Measurements from ENCODE around the gene COL20A1.
"Not testable (repeated sequence)": the region's sequence is repeated elsewhere in the genome, so short reads cannot be mapped to it uniquely, and the experiment has no call there.

Gene COL20A1

GRCh38 chr20:63291811-63292210 lies 1.2 kb upstream of the COL20A1 start:
- DNase-seq (ENCODE audit: low spot score) = no peak

DNA sequence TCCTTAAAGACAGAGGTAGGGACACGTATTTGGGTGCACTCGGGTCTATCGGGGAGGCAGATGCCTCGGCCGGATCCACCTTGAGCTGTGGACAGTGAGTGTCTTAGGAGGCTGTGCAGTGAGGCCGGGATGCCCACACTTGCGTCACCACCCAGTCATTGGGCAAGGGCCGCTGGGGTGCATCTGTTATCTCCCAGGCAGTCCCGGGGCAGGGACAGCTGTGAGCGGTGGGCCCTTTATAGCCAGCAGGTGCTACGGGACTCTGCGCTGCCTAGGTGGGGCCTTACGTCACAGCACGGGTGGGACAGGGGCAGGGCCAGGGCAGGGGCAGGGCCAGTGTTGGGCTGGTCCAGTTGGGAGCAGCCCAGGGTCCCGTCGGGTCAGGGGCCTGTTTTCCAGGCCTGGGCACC lies 689 bp upstream of the COL20A1 start:
- no peak for DNase-seq (ENCODE audit: low spot score)

DNA sequence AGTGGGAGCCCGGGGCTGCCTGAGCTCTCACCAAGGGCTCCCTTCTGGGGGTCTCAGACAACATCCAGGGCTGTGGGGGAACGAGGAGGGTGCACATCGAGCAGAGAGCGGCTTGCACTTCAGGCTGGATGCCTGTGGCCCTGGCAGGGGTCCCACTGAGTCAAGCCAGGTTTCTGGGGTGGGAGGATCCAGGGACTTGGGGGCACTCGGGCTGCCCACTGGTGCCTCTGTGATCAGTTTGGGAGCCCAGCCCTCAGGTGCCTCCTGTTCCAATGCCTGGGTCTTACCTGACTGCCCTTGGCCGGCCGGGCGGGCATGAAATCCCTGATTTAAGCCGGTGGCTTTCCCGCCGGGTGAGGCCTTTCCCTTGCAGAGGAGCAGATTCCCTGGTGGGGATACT lies 470 bp downstream of the COL20A1 start:
- no peak for DNase-seq (ENCODE audit: low spot score)

GRCh38 chr20:63293871-63294535 lies 1.0 kb downstream of the COL20A1 start:
- DNase-seq (ENCODE audit: low spot score) = no peak

GRCh38 chr20:63294536-63294900 lies 1.5 kb downstream of the COL20A1 start:
- no peak for DNase-seq (ENCODE audit: low spot score)

GRCh38 chr20:63295018-63295417 lies 2.0 kb downstream of the COL20A1 start:
- no peak for DNase-seq (ENCODE audit: low spot score)

DNA sequence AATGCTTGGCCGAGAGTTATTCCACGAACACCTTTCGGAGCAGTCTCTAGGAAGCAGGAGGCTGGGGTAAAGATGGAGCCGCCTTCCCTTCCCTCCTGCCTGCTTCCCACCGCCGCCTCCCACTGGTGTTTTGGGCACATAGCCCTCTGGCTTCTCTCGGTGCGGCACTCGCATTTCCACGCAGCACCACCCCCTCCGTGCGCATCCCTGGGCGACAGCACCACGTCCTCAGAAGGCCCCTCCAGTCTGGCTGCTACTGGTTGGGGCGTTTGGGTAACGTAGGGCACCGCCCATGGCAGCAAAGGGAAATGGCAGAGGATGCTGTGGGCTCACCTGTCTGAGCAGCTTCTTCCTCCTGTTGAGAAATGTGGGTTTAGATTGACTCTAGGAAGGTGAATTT lies 2.4 kb downstream of the COL20A1 start:
- DNase-seq (ENCODE audit: low spot score) = peak; percentile 61

- no peak for DNase-seq (ENCODE audit: low spot score)
Measured at GRCh38 chr20:63295846-63296245, 2.9 kb downstream of the COL20A1 start.

DNA sequence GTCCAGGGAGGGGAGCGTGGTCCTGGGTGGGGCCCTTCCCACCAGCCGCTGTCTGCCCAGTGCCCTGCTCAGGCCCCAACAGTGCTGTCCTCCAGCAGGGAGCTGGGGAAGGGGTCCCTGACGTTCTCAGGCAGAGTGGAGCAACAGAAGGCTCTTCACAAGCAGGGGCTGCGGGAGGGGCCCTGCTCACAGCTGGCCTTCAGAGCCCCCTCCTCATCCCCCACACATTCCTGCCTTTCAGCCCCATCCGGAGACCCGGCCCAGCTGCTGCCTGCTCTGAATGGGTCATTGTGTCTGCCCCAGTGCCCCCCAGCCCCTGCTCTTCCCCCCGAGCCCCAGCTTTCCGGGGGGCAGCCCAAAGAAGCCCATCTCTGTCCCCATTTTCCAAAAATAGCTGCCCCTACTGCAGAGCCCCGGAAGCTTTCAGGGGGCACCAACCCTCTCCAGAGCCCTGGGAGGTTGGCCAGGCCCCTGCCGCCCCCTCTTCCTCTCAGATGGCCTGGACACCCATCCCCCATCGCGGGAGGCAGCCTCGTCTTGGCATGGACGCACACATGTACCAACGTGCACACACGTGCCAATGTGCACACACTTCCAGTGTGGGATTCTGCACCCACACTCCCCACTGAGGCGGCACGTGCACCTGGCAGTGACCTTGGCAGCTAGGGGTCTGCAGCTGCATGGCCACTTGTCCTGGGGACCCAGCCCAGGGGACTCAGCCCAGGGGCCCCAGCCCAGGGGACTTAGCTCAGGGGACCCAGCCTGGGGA lies 3.7 kb downstream of the COL20A1 start:
- no peak for DNase-seq (ENCODE audit: low spot score)

DNA sequence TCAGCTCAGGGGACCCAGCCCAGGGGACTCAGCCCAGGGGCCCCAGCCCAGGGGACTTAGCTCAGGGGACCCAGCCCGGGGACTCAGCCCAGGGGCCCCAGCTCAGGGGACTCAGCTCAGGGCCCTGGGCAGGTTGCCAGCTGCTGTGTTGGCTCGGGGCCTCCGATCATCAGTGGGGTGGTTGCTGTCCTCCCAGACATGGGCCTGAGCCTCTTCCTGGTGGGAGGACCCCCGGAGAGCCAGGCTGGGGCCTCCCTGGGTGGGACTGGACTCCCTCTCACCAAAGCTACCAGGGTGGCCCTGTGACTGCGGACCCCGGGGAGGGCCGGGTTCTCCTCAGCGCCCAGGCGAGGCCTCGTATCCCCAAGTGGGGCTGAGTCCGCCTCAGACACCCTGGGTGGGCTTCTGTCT lies 4.4 kb downstream of the COL20A1 start:
- no peak for DNase-seq (ENCODE audit: low spot score)

DNA sequence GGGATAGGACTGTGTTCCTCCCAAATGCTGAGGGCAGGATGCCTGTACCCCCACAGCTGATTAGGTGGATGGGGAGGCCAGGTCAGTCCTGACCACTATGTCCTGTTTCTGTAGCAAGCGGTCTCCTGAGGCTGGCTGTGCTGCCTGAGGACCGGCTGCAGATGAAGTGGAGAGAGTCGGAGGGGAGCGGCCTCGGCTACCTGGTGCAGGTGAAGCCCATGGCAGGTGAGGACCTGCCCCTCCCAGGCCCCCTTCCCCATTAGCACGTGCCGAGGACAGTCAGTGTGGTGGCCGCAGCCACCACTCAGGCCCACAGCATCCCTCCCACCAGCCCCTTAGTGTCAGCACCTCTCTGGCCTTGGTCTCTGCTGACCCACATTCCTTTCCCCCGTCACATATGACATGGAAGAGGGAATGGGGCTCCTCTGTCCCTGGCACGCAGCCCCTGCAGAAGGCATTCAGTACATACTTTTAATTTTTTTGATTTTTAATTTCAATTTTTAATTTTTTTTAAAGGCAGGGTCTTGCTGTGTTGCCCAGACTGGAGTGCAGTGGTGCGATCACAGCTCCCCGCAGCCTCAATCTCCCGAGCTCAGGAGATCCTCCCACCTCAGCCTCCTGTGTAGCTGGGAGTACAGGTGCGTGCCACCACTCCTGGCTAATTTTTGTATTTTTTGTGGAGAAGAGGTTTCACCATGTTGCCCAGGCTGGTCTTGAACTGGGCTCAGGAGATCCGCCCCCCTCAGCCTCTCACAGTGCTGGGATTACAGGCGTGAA lies 5.0 kb downstream of the COL20A1 start:
- DNase-seq (ENCODE audit: low spot score) = no peak

DNA sequence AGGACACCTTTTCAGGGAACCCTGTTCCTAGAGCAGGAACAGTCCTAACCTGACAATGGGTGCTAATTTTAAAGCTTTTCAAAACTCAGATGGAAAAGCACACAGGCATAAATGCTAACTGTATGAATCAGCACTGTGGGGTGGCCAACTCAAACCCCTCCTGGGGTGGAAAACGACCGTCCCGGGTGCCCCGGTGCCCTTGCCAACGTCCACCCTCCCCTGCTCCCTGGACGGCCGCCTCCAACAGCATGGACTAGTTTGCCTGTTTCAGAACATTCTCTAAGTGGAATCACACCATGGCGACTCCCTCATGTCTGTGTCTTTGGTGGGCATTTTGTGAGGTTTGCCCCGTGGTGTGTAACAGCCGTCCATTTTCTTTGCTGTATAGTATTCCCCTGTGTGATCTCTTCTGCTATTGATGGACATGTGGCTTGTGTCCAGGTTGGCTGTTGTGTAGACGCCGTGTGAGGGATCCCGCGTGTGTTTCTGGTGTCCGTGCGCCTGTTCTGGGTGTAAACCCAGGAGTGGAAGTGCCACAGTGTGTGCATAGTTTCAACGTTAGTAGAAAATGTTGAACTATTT lies 5.8 kb downstream of the COL20A1 start:
- DNase-seq (ENCODE audit: low spot score) = no peak

DNA sequence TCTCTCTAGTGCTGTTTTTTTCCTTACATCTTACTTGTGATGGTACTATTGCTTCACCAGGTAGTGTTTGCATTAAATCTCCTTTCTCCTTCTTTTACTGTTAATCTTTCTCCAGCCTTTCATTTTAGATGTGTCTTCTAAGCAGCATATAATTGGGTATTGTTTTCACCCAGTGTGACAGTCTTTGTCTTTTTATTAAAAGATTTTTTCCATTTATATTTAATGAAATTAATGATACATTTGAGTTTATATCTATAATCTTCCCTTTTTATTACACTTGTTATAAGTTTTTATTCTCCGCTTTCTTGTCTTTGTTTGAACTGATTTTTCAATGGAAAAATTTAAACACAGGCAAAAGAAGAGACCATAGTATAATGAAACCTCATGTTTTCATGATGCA lies 8.7 kb downstream of the COL20A1 start:
- DNase-seq (ENCODE audit: low spot score) = no peak

DNA sequence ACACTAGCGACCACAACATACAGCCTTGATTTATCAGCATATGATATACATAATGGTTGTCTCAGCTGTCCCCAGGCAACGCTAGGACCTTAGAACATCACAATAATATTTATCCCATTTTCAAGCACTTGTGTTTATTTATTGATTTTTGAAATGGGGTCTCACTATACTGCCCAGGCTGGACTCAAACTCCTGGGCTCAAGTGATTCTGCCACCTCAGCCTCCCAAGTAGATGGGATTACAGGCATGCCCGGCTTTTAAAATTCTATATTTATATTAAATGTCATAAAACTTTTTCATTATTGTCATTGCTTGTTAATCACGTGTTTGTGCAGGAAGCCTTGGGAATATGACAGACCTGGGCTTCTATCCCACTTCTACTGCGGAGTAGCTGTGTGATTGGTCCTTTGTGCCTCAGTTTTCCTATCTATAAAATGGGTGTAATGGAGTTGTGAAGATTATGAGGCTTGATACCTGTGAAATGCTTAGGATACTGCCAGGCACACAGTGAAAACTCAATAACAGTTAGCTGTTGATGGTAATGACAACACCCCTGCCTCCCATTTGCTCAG lies 10.2 kb downstream of the COL20A1 start:
- no peak for DNase-seq (ENCODE audit: low spot score)

- DNase-seq (ENCODE audit: low spot score) = no peak
Measured at GRCh38 chr20:63305393-63305792, 12.4 kb downstream of the COL20A1 start.

GRCh38 chr20:63305933-63306672 lies 13.1 kb downstream of the COL20A1 start:
- not testable (repeated sequence) for DNase-seq (ENCODE audit: low spot score)

DNA sequence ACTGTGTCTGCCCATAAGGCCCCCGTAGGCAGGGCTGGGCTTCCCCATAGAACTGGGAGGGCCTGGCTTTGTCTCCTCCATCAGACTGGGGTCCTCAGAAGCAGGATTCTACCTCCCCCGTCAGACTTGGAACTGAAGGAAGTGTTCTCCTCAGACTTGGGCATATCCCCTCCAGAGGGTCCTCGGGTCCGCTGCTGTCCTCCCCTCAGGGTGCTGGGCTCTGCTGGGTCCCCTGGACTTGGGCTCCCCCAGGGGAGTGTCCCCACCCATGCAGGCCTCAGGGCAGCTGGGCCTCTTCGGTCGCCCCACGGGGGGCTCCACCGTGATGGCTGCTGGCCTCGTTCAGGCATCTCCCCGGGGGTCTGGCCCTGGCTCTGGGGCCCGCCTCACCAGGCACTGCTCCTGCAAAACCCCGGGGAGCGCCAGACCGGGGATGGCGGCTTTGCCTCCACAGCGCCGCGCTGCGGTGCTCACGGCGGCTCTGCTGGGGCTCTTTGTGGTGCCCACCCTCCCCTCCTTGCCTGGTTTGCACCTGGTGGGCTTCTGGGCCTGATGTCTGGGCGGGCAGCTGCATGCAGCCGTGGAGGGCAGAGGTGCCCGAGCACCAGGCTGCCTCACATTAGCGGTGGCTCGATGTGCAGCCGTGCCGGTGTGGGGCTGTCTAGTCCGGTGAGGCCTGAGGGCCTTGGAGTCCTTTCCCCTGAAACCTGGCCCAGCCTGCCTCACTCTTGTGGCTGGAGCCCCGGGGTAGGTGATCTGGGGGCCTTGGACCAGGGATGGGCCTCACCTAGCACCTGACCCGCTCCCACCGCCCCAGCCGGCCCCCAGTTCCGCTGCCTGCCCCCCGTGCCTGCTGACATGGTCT lies 13.9 kb downstream of the COL20A1 start:
- DNase-seq (ENCODE audit: low spot score) = no peak

GRCh38 chr20:63307538-63308217 lies 14.7 kb downstream of the COL20A1 start:
- DNase-seq (ENCODE audit: low spot score) = no peak

- DNase-seq (ENCODE audit: low spot score) = no peak
Measured at GRCh38 chr20:63308218-63308911, 15.4 kb downstream of the COL20A1 start.
